Adipose tissue (tissue), 3 donors: ENCODE data around the gene C10orf62. TPM values are rescaled to one million over a fixed set of nuclear protein-coding genes. Genes with fewer than 3 reads are reported as not detected.
A peak's percentile ranks its signal among the peaks of the same experiment; 100 is the strongest.

Experiments
- H3K27ac ChIP-seq: one replicate; pipeline ENCODE4 v1.5.1; 2013; ENCODE audit warnings: low read depth, low read length
- whole genome bisulfite sequencing, 3 donors: extraction: QIAGEN DNeasy Blood & Tissue Kit; methylation state at CpG; one replicate each; pipeline ENCODE4 v1.1.7; 2013; 5-methylcytosine and 5-hydroxymethylcytosine counted together
- polyA plus RNA-seq, 3 donors: library from polyadenylated mRNA; stranded (reverse); fragments of 200-250 nt; gene quantifications; one replicate each; pipeline ENCODE4 v1.2.3, GENCODE V29; 2013
- donor health status: healthy with polysubstance abuse.
- donor health status: Bipolar disorder and iron deficiency.
- donor health status: healthy.

The C10orf62 gene
- polyA plus RNA-seq, 3 donors = 0.10 TPM; not detected in 2

DNA sequence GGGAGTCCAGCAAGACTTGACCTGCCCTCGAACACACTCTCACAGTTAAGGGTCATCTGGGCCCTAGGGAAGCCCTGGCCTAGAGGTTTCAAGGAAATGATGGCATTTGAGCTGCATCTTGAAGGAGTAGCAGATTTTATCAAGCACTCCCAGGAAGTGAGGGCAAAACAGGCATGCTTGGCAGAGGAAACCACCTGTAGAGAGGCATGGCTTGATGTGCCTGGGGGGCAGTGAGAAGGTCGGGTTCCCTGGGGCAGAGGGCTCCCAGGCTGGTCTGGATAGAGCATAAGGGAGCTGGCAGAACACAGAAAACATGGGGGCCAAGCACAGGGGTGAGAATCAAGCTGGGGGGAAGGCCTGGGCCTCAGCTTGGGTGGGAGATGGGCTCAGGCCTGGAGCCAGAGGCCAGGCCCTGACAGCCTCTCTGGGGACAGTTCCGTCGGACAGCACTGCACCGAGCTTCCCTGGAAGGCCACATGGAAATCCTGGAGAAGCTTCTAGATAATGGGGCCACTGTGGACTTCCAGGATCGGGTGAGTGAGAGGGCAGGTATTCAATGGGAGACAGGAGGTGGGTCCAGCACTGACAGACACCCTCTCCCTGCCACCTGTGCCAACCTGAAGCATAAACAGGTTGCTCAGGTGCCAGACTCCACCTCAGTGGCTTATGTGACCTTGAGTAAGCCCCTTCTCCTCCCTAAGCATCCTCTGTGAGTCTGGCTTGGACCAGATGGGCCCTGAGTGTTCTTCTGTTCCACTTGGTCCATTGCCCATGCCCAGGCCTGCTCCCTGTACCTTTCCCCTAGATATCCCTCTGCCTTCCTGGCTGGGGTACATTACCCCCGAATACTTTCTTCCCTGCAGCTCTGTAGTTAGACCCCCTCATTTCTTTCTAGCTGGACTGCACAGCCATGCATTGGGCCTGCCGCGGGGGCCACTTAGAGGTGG is 8.8 kb upstream of the C10orf62 start:
- H3K27ac ChIP-seq = no peak overlapping the region
- WGBS, 3 donors = 75 to 87% (median 78%) methylated on average over 9 of the region's 9 CpGs

DNA sequence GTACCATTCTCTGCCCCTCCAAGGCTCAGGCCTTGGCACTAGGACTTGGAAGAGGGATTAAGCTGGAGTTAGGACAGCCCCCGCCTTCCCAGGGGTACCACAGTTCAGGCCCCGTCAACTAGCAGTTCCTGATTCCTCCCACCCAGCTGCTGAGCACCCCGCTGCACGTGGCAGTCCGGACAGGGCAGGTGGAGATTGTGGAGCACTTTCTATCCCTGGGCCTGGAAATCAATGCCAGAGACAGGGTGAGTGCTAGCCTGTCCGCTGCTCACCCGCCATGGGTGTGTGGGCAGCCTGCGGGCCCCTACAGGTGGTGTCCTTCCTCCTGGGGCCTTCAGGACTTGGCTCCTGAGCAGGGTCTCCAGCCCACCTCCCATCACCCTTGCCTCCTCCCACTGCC is 7.4 kb upstream of the C10orf62 start:
- no peak overlapping the region for H3K27ac ChIP-seq
- 92 to 96% (median 96%) methylated on average over 8 of the region's 8 CpGs for WGBS, 3 donors

DNA sequence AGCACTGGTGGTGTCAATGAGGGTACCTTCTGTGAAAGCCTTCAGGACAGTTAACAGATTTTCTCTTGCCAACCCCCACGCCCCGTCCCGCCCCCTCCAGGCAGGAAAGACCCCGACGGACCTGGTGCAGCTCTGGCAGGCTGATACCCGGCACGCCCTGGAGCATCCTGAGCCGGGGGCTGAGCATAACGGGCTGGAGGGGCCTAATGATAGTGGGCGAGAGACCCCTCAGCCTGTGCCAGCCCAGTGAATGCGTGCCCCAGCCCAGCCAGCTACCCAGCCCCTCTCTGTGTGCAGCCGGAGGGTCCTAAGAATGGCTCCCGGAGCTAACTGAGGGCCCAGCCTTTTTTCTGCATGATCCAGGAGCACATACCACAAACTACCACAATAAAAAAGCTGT is 6.0 kb upstream of the C10orf62 start:
- WGBS, 3 donors = 89 to 94% (median 93%) methylated on average over 13 of the region's 13 CpGs
- no peak overlapping the region for H3K27ac ChIP-seq

DNA sequence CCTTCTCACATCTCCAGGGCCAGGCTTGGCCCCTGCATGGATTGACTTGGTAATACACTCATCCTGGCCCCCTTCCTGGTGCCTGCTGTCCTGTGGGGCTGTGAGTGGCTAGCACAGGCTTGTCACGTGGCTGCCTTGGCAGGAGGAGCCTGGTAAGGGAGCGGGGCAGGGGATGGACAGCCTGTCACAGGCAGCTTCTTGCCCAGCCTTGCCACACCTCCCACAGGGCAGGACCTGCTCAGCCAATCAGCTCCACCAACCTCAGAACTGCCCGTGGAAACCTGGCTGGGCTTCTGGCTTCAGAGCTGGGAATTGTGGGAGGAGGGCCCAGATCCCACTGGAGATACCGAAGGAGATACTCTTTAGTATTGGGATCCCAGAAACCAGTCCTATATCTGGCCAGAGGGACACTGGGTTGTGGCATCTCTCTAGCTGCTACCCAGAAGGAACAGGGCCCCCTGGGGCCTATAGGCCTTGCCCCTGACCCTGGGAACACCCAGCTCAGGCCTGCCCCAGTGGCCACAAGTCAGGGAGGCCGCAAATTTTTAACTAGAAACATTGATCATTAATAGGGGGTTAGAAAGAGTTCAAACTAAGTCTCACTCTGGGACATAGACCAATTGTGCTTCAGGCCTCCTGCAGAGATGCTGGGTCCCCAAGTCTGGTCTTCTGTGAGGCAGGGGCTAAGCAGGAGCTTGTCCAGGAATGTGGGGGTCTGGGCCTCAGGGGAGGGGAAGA is 5.3 kb upstream of the C10orf62 start, which contains the start of gene HOGA1:
HOGA1 (plus strand) TSS at position 330 of the 738 bp plus-strand sequence; CDS start at position 645, 315 bp downstream.
- H3K27ac ChIP-seq = no peak within 1 kb of the TSS
- 39 to 59% (median 49%) methylated on average over 5 of the region's 5 CpGs for WGBS, 3 donors

DNA sequence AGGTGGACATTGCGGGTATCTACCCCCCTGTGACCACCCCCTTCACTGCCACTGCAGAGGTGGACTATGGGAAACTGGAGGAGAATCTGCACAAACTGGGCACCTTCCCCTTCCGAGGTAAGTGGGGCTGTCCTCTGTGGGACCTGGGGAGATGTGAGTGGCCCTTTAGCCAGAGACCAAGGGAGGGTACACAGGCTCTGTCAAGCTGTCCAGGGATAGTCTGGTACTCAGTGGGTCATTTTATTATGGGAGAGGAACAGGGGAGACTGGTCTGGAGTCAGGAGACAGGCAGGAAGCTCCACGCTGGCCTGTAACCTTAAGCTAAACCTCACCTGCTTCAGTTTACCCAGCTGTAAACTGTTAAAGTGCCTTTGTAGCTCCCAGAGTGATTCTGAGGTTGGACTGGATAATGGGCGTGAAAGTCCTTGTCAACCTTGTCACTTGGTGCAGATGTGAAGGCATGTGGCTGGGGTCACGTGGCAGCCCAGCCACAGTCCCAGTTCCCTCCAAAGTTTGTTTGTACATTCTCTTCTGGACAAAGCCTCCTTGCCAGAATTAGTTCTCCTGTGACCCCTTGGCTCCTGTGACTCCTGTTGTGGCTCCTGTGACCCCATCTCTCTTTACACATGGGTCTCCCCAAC is 4.6 kb upstream of the C10orf62 start:
- 65 to 93% (median 92%) methylated on average over 5 of the region's 5 CpGs for WGBS, 3 donors

DNA sequence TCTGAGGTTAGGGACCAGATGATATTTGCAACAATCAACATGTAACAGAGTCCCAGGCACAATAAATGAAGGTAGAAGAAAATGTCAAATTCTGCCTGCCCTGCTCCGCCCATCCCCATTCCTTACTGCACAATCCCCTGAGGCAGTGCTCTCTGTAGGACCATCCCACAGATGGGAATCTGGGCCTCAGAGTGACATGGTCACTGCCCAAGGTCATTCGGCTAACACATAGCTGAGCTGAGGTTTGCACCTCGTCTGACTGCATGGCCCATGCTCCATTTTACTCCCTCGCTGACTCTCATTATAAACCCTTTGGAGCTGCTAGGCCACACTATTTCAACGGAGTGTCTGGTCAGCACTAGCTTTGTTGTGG is 4.1 kb upstream of the C10orf62 start:
- 85 to 90% (median 86%) methylated on average over 5 of the region's 5 CpGs for WGBS, 3 donors
- no peak overlapping the region for H3K27ac ChIP-seq

More for the DNA sequence above, 4.6 kb upstream of the C10orf62 start:
- H3K27ac ChIP-seq = no peak overlapping the region

DNA sequence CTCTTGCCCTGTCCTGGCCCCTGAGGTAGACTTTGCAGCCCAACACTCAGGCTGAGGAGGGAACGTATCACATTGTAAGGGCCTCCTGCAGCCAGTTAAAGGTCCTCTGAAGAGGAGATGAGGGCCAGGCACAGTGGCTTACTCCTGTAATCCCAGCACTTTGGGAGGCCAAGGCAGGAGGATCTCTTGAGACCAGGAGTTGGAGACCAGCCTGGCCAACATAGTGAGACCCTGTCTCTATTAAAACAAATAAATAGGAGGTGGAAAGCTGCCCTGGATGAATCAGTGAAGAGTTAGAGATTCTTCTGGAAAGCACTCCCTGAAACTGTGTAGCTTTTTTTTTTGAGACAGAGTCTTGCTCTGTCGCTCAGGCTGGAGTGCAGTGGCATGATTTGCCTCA is 2.3 kb upstream of the C10orf62 start:
- WGBS, 3 donors = 88 to 95% (median 89%) methylated on average over 2 of the region's 2 CpGs
- H3K27ac ChIP-seq = no peak overlapping the region

DNA sequence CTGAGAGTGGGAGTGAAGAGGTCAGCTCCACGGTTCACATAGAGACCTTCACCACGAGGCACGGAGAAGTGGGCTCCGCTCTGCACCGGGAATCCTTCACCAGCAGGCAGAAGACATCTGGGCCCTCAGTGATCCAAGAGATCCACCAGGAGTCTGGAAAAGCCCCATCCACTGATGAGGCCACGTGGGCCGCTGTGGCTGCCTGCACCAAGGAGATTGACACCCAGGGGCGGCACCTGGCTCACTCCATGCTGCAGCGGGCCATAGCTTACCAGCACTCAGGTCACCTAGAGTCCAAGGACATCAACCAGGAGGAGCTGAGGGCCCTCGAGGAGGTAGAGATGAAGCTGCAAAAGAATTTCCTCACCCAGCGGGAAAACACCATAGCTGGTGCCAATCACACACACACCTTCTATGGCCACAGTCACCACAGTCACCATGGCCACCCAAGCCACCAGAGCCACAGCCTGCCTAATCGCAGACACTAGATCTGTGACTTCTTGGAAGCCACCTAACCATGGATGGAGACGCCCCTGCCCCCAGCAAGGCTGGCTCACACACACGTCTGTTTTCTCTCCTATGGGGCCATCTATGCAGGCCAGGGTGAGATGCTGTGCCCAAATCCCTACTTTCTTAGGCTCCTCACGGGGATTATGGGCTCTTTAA is 694 bp downstream of the C10orf62 start:
- 80 to 92% (median 91%) methylated on average over 15 of the region's 15 CpGs for WGBS, 3 donors
- H3K27ac ChIP-seq = no peak overlapping the region

DNA sequence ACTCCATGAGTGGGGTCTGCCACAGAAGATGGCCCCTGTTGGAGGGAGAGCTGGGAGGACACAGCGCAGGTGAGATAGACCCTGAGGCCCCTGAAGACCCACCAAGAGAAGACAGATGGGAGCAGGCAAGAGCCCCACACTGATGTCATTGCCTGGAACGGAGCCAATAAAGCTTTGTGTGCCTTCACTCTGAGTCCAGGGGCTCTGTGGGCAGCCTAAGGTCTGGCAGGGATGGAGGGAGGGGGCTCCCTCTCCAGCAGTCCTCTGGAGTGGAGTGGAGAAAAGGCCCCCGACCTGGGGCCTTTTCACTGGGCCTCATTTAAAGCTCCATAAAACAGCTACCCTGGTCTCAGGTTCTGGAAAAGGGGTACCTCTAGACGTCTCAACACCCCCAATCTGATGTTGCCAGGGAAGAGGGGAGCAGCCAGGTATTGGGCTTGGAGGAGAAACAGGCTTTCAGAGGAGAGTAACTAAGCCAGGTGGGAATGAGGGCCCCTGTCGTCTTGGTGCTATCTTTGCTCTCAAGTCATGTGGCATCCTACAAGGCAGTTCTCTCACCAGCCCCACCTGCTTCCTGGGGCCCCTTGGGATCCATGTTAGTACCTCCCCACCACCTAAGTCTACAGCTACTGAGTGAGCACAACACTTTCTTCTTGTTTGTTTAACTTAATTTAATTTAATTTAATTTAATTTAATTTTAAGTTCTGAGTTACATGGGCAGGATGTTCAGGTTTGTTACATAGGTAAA is 1.4 kb downstream of the C10orf62 start:
- WGBS, 3 donors = 69 to 76% (median 74%) methylated on average over 5 of the region's 5 CpGs
- no peak overlapping the region for H3K27ac ChIP-seq

DNA sequence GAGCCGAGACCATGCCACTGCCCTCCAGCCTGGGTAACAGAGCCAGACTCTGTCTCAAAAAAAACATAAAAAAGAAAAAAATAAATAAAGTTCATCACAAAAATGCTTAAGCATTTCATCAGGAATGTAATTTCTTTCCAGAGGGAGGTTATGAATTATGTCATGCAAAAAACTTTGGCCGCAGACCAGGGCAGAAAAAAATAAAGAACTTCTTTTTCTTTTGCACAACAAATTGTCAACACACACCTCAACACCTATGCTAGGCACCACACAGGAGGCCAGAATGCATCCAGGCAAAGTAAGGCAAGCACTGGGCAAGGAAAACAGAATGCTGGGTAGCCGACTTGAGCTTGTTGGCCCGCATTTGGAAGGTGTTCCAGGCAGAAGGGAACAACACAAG is 3.9 kb downstream of the C10orf62 start:
- no peak overlapping the region for H3K27ac ChIP-seq
- WGBS, 3 donors = 53 to 69% (median 61%) methylated on average over 4 of the region's 4 CpGs

DNA sequence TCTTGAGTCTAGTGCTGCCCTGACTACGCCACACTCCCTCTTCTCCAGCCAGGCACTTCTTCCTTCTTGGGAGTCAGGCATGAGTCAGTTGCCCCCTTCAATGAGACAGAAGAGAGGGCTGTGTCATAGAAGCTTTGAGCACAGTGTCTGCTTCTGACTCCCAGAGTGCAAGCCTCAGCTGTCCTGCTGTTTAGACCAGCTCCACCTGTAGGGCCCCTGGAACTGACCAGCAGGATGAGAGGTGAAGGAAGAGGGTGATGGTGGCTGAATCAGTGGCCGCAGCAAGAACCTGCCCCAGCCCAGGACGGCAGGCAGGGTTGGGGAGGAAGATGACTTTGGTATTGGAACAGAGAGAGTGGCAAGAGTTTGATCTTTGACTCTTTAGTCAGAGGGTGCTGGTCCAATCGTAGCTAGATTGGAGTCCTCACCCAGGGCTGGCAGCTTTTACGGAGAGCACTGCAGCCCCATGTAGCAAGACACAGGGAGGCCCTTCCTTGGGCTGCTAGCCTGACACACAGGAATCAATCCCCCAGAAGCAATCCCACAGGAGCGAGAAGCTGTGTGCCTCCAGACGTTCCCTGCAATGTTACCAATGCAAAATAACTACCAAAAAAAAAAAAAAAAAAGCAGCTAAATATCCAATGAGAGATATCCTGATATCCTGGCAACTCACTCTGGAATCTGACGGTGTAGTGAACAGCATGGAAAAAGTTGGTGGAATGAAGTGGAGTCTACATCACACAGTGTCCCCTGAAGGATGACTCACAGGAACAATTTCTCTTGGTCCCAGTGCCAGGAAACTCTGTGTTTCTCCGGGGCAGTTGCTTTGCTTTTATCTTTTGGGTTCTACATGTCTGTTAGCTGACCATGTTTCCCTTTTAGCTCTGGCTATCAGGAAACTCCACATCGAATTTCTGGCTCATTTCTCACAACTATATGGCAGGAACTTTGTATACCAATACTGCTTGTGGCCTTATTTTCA is 6.9 kb downstream of the C10orf62 start:
- WGBS, 3 donors = 49 to 60% (median 55%) methylated on average over 10 of the region's 10 CpGs
- peak overlapping the region; percentile 56 for H3K27ac ChIP-seq

DNA sequence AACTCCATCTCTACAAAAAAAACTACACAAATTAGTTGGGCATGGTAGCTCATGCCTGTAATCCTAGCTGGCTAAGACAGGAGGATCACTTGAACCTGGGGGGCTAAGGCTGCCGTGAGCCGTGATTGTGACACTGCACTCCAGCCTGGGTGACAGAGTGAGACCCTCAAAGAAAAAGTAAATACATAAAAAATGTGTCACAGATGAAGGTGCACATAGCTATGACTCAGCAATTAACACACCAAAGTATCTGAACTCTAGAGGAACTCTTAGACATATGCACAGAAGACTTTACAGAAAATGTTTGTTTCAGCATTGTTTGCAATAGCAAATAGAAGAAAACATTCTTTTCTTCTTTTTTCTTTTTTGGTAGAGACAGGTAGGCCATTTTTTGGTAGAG is 8.3 kb downstream of the C10orf62 start:
- 79 to 83% (median 83%) methylated on average over 2 of the region's 2 CpGs for WGBS, 3 donors
- no peak overlapping the region for H3K27ac ChIP-seq

DNA sequence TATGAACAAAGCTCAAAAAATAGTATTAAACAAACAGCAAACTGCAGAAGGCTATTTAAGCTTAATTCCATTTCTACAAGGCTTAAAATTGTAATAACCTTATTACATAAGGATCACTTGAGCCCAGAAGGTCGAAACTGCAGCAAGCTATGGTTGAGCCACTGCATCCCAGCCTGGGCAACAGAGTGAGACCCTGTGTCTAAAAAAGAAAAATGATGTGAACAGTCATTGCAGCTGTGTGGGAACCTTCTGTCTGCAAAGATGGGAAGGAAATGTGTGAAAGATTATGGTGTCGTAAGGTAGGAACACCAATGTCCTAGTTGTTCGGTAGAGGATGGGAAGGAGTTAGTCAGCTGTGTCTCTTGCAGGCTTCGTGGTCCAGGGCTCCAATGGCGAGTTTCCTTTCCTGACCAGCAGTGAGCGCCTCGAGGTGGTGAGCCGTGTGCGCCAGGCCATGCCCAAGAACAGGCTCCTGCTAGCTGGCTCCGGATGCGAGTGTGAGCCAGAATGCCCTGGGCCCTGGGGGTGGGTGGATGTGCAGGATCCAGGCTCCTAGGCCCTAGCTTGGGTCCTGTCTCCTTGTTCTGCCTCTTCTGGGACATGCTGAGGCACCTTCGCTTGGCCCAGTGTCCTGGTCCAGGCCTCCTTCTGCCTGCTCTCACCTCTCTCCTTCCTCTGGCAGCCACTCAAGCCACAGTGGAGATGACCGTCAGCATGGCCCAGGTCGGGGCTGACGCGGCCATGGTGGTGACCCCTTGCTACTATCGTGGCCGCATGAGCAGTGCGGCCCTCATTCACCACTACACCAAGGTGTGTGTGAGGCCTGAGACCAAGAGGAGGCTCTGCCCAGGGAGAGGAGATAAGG is 9.1 kb downstream of the C10orf62 start:
- no peak overlapping the region for H3K27ac ChIP-seq
- 85 to 94% (median 90%) methylated on average over 18 to 19 of the region's 19 CpGs for WGBS, 3 donors

DNA sequence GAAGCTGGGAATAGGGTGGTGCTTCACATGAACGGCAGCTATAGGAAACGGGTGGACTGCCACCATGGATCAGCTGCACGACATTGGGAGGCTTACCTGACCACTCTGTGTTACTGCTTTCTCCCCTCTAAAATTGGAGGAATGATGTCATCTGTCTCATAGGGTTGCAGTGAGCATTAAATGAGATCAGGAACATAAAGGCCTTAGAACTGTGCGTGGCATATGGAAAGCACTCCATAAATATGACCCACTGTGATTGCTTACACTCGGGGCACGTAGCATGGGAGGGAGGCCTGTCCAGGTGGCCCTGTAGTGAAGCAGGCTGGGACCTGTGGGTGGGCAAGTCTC is 9.7 kb downstream of the C10orf62 start:
- no peak overlapping the region for H3K27ac ChIP-seq
- 87 to 92% (median 87%) methylated on average over 6 of the region's 6 CpGs for WGBS, 3 donors

DNA sequence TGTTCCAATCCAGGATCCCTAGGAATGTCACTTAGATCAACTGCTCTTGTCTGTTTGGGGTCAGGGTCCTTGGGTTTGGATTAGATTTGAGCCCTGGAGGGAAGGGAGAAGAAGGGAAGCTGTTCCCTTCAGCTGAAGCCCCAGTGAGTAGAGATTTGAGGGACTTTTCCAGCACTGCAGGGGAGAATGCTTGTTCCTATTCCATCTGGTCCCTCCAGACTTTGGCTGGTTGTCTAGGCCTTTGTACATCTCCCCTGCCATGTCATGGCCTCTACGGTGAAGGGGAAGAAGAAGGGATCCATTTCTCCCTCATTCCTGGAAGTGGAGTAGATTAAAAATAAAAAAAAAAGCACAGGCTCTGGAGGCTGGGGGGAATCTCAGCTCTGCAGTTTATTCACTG is 11.1 kb downstream of the C10orf62 start:
- WGBS, 3 donors = 78 to 100% (median 83%) methylated on average over 1 of the region's 1 CpG
- no peak overlapping the region for H3K27ac ChIP-seq
